HCT116 (cell line): ENCODE data around the gene F10. TPM values are rescaled to one million over a fixed set of nuclear protein-coding genes. Genes with fewer than 3 reads are reported as not detected.

Source experiments
- ATAC-seq: fragments of 200-7000 bp; cut with Tn5 transposase; 2 replicates; pipeline ENCODE4 v1.9.1; 2020; ENCODE audit warnings: mild to moderate bottlenecking, moderate library complexity
- BruUV-seq: library from RNA; stranded (reverse); fragments of 400-500 nt; replicated peaks from 2 replicates; lab custom pipeline; 2021; lab: Mats Ljungman, UMichigan
- CTCF ChIA-PET: fragments of 300-600 bp; sonication (Branson Sonifier 250); formaldehyde crosslinking; loops from one replicate; lab custom pipeline; 2021; ENCODE audit warnings: antibody characterized with exemption; lab: Charles Lee
- POLR2A ChIA-PET: fragments of 300-600, 350-600 bp; sonication (Branson Sonifier 250); formaldehyde crosslinking; loops from one replicate; lab custom pipeline; 2021; ENCODE audit warnings: antibody characterized with exemption; lab: Charles Lee
- RAD21 ChIA-PET, 2 experiments: fragments of 300-600 bp; sonication (Branson Sonifier 250); formaldehyde crosslinking; loops; one replicate each; lab custom pipeline; 2023; ENCODE audit warnings: low total read pairs in 2 of 2; ENCODE audit not compliant: uncharacterized antibody in 2 of 2, unreplicated experiment in 2 of 2, low non-redundant PET in 1 of 2; lab: Charles Lee
- DNase-seq: peaks from one replicate; pipeline ENCODE4 v3.0.0-alpha.2; 2010; ENCODE audit warnings: low read depth, low spot score
- H2AFZ ChIP-seq: fragments of 200-600 bp; shearing (Covaris generic), sonication (generic); 2 replicates; pipeline ENCODE4 v1.6.1; 2017; ENCODE audit warnings: low read depth, mixed run types, mixed read lengths, antibody characterized with exemption, low read length; ENCODE audit not compliant: poor library complexity, severe bottlenecking
- H3K27ac ChIP-seq: 2 replicates; pipeline ENCODE4 v1.5.1; 2012; ENCODE audit warnings: low read depth, low read length
- H3K27me3 ChIP-seq: fragments of 200-600 bp; sonication (generic); 2 replicates; pipeline ENCODE4 v1.6.1; 2016; ENCODE audit warnings: mixed run types, low read length, mixed read lengths; ENCODE audit not compliant: insufficient read depth
- H3K36me3 ChIP-seq, 2 experiments: fragments of 200-500 bp in 1 of 2; fragments of 200-600 bp in 1 of 2; sonication (Bioruptor generic) in 1 of 2; sonication (generic) in 1 of 2; 2 replicates each; pipeline versions ENCODE4 v1.5.1 to v1.6.1; 2014 to 2016; ENCODE audit warnings: low read length in 2 of 2, inconsistent platforms in 1 of 2, mixed read lengths in 1 of 2, mixed run types in 1 of 2; ENCODE audit not compliant: insufficient read depth in 2 of 2, control insufficient read depth in 1 of 2
- H3K4me1 ChIP-seq, 2 experiments: fragments of 200-600 bp in 1 of 2; sonication (generic) in 1 of 2; 2 replicates each; pipeline versions ENCODE4 v1.5.1 to v1.6.1; 2012 to 2017; ENCODE audit warnings: low read length in 2 of 2, inconsistent platforms in 1 of 2, mild to moderate bottlenecking in 1 of 2, mixed read lengths in 1 of 2, mixed run types in 1 of 2, moderate library complexity in 1 of 2; ENCODE audit not compliant: insufficient read depth in 2 of 2, control insufficient read depth in 1 of 2
- H3K4me2 ChIP-seq: fragments of 200-600 bp; sonication (generic); 2 replicates; pipeline ENCODE4 v1.6.1; 2017; ENCODE audit warnings: mixed run types, low read length, mixed read lengths
- H3K4me3 ChIP-seq, 2 experiments: fragments of 200-600 bp in 1 of 2; sonication (generic) in 1 of 2; replicated peaks in 1 of 2; 2 replicates each; pipeline ENCODE4 v1.5.1; 2011 to 2016; ENCODE audit warnings: low read length in 2 of 2, control low read depth in 1 of 2, low read depth in 1 of 2, mild to moderate bottlenecking in 1 of 2, mixed read lengths in 1 of 2, mixed run types in 1 of 2
- H3K79me2 ChIP-seq: fragments of 200-600 bp; sonication (generic); 2 replicates; pipeline ENCODE4 v1.6.1; 2017; ENCODE audit warnings: mild to moderate bottlenecking, mixed run types, low read length, moderate library complexity, mixed read lengths; ENCODE audit not compliant: insufficient read depth
- H3K9ac ChIP-seq: fragments of 200-600 bp; sonication (generic); 2 replicates; pipeline ENCODE4 v1.6.1; 2016; ENCODE audit warnings: low read length, mixed read lengths
- H3K9me2 ChIP-seq: fragments of 200-600 bp; sonication (generic), shearing (Covaris generic); 2 replicates; pipeline ENCODE4 v1.6.1; 2017; ENCODE audit warnings: mixed run types, mild to moderate bottlenecking, moderate library complexity; ENCODE audit not compliant: insufficient read depth
- H3K9me3 ChIP-seq, 2 experiments: fragments of 200-500 bp in 1 of 2; fragments of 200-600 bp in 1 of 2; sonication (Bioruptor generic) in 1 of 2; sonication (generic) in 1 of 2; 2 replicates each; pipeline ENCODE4 v1.6.1; 2014 to 2017; ENCODE audit warnings: low read length in 2 of 2, mixed read lengths in 2 of 2, inconsistent platforms in 1 of 2, low read depth in 1 of 2, mild to moderate bottlenecking in 1 of 2, mixed run types in 1 of 2, moderate library complexity in 1 of 2; ENCODE audit not compliant: control insufficient read depth in 1 of 2, insufficient read depth in 1 of 2
- H4K20me1 ChIP-seq: fragments of 200-600 bp; sonication (generic), shearing (Covaris generic); 2 replicates; pipeline ENCODE4 v1.6.1; 2017; ENCODE audit warnings: mixed run types, mild to moderate bottlenecking, moderate library complexity; ENCODE audit not compliant: insufficient read depth
- CBX3 ChIP-seq: IDR thresholded peaks from 2 replicates; pipeline ENCODE4 v1.6.1; 2012; ENCODE audit warnings: low read depth
- CEBPB ChIP-seq: IDR thresholded peaks from 2 replicates; pipeline ENCODE4 v1.6.1; 2012; ENCODE audit warnings: low read depth
- EGR1 ChIP-seq: IDR thresholded peaks from 2 replicates; pipeline ENCODE4 v1.6.1; 2012; ENCODE audit warnings: low read depth
- ELF1 ChIP-seq: IDR thresholded peaks from 2 replicates; pipeline ENCODE4 v1.6.1; 2012; ENCODE audit warnings: low read depth, borderline replicate concordance
- EZH2 ChIP-seq: fragments of 200-600 bp; sonication (generic); IDR thresholded peaks from 2 replicates; pipeline ENCODE4 v1.6.1; 2017; ENCODE audit warnings: antibody characterized with exemption, mixed run types
- FOSL1 ChIP-seq: IDR thresholded peaks from 2 replicates; pipeline ENCODE4 v1.6.1; 2012; ENCODE audit warnings: low read depth
- POLR2A ChIP-seq: IDR thresholded peaks from 2 replicates; pipeline ENCODE4 v1.7.0; 2011; ENCODE audit warnings: borderline replicate concordance; ENCODE audit not compliant: insufficient read depth, insufficient read length; ENCODE audit errors: extremely low read depth
- POLR2AphosphoS5 ChIP-seq: IDR thresholded peaks from 2 replicates; pipeline ENCODE4 v1.6.1; 2011; ENCODE audit warnings: mild to moderate bottlenecking, low read depth, low read length, moderate library complexity
- RAD21 ChIP-seq: IDR thresholded peaks from 2 replicates; pipeline ENCODE4 v1.6.1; 2012; ENCODE audit warnings: low read depth, mild to moderate bottlenecking
- SP1 ChIP-seq: IDR thresholded peaks from 2 replicates; pipeline ENCODE4 v1.6.1; 2012; ENCODE audit warnings: low read depth
- SRF ChIP-seq: IDR thresholded peaks from 2 replicates; pipeline ENCODE4 v1.6.1; 2012; ENCODE audit warnings: low read depth
- TCF7L2 ChIP-seq: IDR thresholded peaks from 2 replicates; pipeline ENCODE4 v1.7.0; 2011; ENCODE audit warnings: borderline replicate concordance, inconsistent platforms; ENCODE audit not compliant: insufficient read depth, insufficient read length; ENCODE audit errors: extremely low read depth
- YY1 ChIP-seq: IDR thresholded peaks from 2 replicates; pipeline ENCODE4 v1.6.1; 2011; ENCODE audit warnings: low read length, low read depth, moderate library complexity, mild to moderate bottlenecking; ENCODE audit not compliant: insufficient replicate concordance; ENCODE audit errors: extremely low read depth
- ZBTB33 ChIP-seq: IDR thresholded peaks from 2 replicates; pipeline ENCODE4 v1.6.1; 2011; ENCODE audit warnings: mild to moderate bottlenecking, low read length, moderate library complexity; ENCODE audit not compliant: insufficient replicate concordance; ENCODE audit errors: extremely low read depth
- ZNF274 ChIP-seq: fragments of 200-500 bp; sonication (Bioruptor generic); IDR thresholded peaks from 2 replicates; pipeline ENCODE4 v1.6.1; 2014; ENCODE audit warnings: mild to moderate bottlenecking, low read depth, low read length, inconsistent platforms
- intact Hi-C: fragments of 100-400 bp; cut with micrococcal nuclease; formaldehyde crosslinking; loops from 2 replicates; pipeline ENCODE4 v1.10.0; 2022
- total RNA-seq: library from RNA; stranded (reverse); gene quantifications from one replicate; pipeline ENCODE4 v1.2.1, GENCODE V29; 2021; ENCODE audit not compliant: unreplicated experiment
- TF ChIP-seq, protein P1 (sequence below): IDR thresholded peaks from 2 replicates; pipeline ENCODE4 v1.6.1; 2012
- TF ChIP-seq, protein P2 (sequence below): IDR thresholded peaks from 2 replicates; pipeline ENCODE4 v1.6.1; 2012; ENCODE audit warnings: low read depth

Gene F10
- total RNA-seq, 1 experiment from 2014 or later, result 4.0 TPM

GRCh38 chr13:113091891-113092775, 30.5 kb upstream of the F10 start:
- TF ChIP-seq YY1 (no peak), ZNF274 (no peak), TCF7L2 (no peak), SRF (no peak), SP1 (no peak), EGR1 (no peak), POLR2AphosphoS5 (no peak), ZBTB33 (no peak), ELF1 (no peak), EZH2 (no peak), CEBPB (no peak), RAD21 (no peak), POLR2A (no peak), CBX3 (no peak), FOSL1 (no peak)
- TF ChIP-seq, protein P1, sequence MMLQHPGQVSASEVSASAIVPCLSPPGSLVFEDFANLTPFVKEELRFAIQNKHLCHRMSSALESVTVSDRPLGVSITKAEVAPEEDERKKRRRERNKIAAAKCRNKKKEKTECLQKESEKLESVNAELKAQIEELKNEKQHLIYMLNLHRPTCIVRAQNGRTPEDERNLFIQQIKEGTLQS, result no peak
- TF ChIP-seq, protein P2, sequence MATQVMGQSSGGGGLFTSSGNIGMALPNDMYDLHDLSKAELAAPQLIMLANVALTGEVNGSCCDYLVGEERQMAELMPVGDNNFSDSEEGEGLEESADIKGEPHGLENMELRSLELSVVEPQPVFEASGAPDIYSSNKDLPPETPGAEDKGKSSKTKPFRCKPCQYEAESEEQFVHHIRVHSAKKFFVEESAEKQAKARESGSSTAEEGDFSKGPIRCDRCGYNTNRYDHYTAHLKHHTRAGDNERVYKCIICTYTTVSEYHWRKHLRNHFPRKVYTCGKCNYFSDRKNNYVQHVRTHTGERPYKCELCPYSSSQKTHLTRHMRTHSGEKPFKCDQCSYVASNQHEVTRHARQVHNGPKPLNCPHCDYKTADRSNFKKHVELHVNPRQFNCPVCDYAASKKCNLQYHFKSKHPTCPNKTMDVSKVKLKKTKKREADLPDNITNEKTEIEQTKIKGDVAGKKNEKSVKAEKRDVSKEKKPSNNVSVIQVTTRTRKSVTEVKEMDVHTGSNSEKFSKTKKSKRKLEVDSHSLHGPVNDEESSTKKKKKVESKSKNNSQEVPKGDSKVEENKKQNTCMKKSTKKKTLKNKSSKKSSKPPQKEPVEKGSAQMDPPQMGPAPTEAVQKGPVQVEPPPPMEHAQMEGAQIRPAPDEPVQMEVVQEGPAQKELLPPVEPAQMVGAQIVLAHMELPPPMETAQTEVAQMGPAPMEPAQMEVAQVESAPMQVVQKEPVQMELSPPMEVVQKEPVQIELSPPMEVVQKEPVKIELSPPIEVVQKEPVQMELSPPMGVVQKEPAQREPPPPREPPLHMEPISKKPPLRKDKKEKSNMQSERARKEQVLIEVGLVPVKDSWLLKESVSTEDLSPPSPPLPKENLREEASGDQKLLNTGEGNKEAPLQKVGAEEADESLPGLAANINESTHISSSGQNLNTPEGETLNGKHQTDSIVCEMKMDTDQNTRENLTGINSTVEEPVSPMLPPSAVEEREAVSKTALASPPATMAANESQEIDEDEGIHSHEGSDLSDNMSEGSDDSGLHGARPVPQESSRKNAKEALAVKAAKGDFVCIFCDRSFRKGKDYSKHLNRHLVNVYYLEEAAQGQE, result no peak
- Histone ChIP-seq H2AFZ (no peak overlapping the region), H3K9me2 (no peaks in the 10 kb centered on the region), H3K4me3 (no peak overlapping the region), H3K79me2 (no peaks in the 10 kb centered on the region), H3K36me3 (no peaks in the 10 kb centered on the region), H3K9ac (no peak overlapping the region), H4K20me1 (no peaks in the 10 kb centered on the region), H3K4me2 (no peak overlapping the region), H3K4me1 (no peaks in the 10 kb centered on the region), H3K9me3 (no peaks in the 10 kb centered on the region), H3K27me3 (no peaks in the 10 kb centered on the region), H3K27ac (no peak overlapping the region)
- ChIA-PET CTCF (no interaction called here), RAD21 (no interaction called here), POLR2A (no interaction called here)
- intact Hi-C loops, result no loop called here
- DNase-seq (no peak), ATAC-seq (no peak)
- no TSS peak for BruUV-seq
